Activated CD4-positive, CD25-positive, alpha-beta regulatory T cell (primary cell): ENCODE measurements around the gene ROS1.
"Not testable (repeated sequence)": the region's sequence is repeated elsewhere in the genome, so short reads cannot be mapped to it uniquely, and the experiment has no call there.

Experiments used
- DNase-seq, 4 experiments: peaks; one replicate each; lab custom pipeline; 2025; lab: John Stamatoyannopoulos, UW

Gene ROS1

GRCh38 chr6:117380298-117380697, 45.4 kb downstream of the ROS1 start:
- DNase-seq: no peak

- DNase-seq: no peak
Measured at GRCh38 chr6:117375446-117375845, 50.3 kb downstream of the ROS1 start.

- DNase-seq: no peak
Measured at GRCh38 chr6:117373211-117373813, 52.4 kb downstream of the ROS1 start.

GRCh38 chr6:117372289-117372688, 53.5 kb downstream of the ROS1 start:
- not testable (repeated sequence) for DNase-seq

- DNase-seq: no peak
Measured at GRCh38 chr6:117371492-117371891, 54.2 kb downstream of the ROS1 start.

GRCh38 chr6:117359581-117359980, 66.2 kb downstream of the ROS1 start:
- DNase-seq: no peak

GRCh38 chr6:117354671-117355070, 71.1 kb downstream of the ROS1 start:
- no peak for DNase-seq

GRCh38 chr6:117352466-117353081, 73.2 kb downstream of the ROS1 start:
- no peak for DNase-seq

GRCh38 chr6:117351521-117351920, 74.2 kb downstream of the ROS1 start:
- DNase-seq: no peak

GRCh38 chr6:117346142-117346930, 79.4 kb downstream of the ROS1 start:
- no peak for DNase-seq

- no peak for DNase-seq
Measured at GRCh38 chr6:117345292-117345610, 80.5 kb downstream of the ROS1 start.

GRCh38 chr6:117344444-117345291, 81.1 kb downstream of the ROS1 start:
- no peak for DNase-seq

- DNase-seq: no peak
Measured at GRCh38 chr6:117338567-117338966, 87.2 kb downstream of the ROS1 start.

- DNase-seq: no peak
Measured at GRCh38 chr6:117329926-117330325, 95.8 kb downstream of the ROS1 start.

GRCh38 chr6:117328500-117328899, 97.2 kb downstream of the ROS1 start:
- DNase-seq: no peak

GRCh38 chr6:117328005-117328389, 97.7 kb downstream of the ROS1 start:
- DNase-seq: no peak

GRCh38 chr6:117327149-117328004, 98.4 kb downstream of the ROS1 start:
- no peak for DNase-seq

GRCh38 chr6:117326396-117326795, 99.3 kb downstream of the ROS1 start:
- no peak for DNase-seq

- no peak for DNase-seq
Measured at GRCh38 chr6:117317261-117317660, 108.5 kb downstream of the ROS1 start.

- no peak for DNase-seq
Measured at GRCh38 chr6:117311726-117312125, 114.0 kb downstream of the ROS1 start.

GRCh38 chr6:117311310-117311709, 114.4 kb downstream of the ROS1 start:
- DNase-seq: no peak

- no peak for DNase-seq
Measured at GRCh38 chr6:117309611-117310010, 116.1 kb downstream of the ROS1 start.
